BE2C (cell line): ENCODE measurements around the gene IL17C.

Source experiments
- DNase-seq: peaks from one replicate; pipeline ENCODE4 v3.0.0-alpha.2; 2020
- H3K27me3 ChIP-seq: fragments of 250-450 bp; sonication (Bioruptor Pico); 2 replicates; pipeline ENCODE4 v1.5.1; 2020; ENCODE audit warnings: mild to moderate bottlenecking
- H3K36me3 ChIP-seq: fragments of 250-450 bp; sonication (Bioruptor Pico); 2 replicates; pipeline ENCODE4 v1.5.1; 2020; ENCODE audit warnings: mild to moderate bottlenecking
- H3K4me1 ChIP-seq: fragments of 250-450 bp; sonication (Bioruptor Pico); 2 replicates; pipeline ENCODE4 v1.5.1; 2020
- H3K4me3 ChIP-seq: 2 replicates; pipeline ENCODE4 v1.5.1; 2011; ENCODE audit warnings: low read depth, low read length
- H3K9me3 ChIP-seq: fragments of 250-450 bp; sonication (Bioruptor Pico); 2 replicates; pipeline ENCODE4 v1.5.1; 2020
- CTCF ChIP-seq: IDR thresholded peaks from 2 replicates; pipeline ENCODE4 v1.5.1; 2012; ENCODE audit warnings: mild to moderate bottlenecking, low read depth, low read length

IL17C gene

GRCh38 chr16:88671806-88672205 lies 33.4 kb downstream of the IL17C start:
- no peaks in the 10 kb centered on the region for H3K4me1 ChIP-seq
- no peak for TF ChIP-seq CTCF
- no peaks in the 10 kb centered on the region for H3K27me3 ChIP-seq

GRCh38 chr16:88672776-88673175 lies 34.4 kb downstream of the IL17C start:
- TF ChIP-seq CTCF = peak; percentile 59
- Histone ChIP-seq H3K4me3 (no peak overlapping the region), H3K4me1 (no peaks in the 10 kb centered on the region; the same call in 1 of the 2 replicates), H3K9me3 (no peaks in the 10 kb centered on the region; the same call in 1 of the 2 replicates), H3K27me3 (peaks cover 6% of the 10 kb centered on the region), H3K36me3 (no peaks in the 10 kb centered on the region)
- peak; percentile 54 for DNase-seq

More at GRCh38 chr16:88671806-88672205, 33.4 kb downstream of the IL17C start:
- Histone ChIP-seq H3K9me3 (no peaks in the 10 kb centered on the region), H3K4me3 (no peak overlapping the region), H3K36me3 (no peaks in the 10 kb centered on the region)
- DNase-seq = no peak

GRCh38 chr16:88673716-88674379 lies 35.5 kb downstream of the IL17C start:
- no peak for TF ChIP-seq CTCF

GRCh38 chr16:88676502-88677242 lies 38.3 kb downstream of the IL17C start:
- H3K4me1 ChIP-seq = no peaks in the 10 kb centered on the region; the same call in 1 of the 2 replicates
- no peak overlapping the region for H3K4me3 ChIP-seq
- H3K27me3 ChIP-seq = peaks cover 34% of the 10 kb centered on the region
- no peak for TF ChIP-seq CTCF
- no peak for DNase-seq
- no peaks in the 10 kb centered on the region for H3K36me3 ChIP-seq
- no peaks in the 10 kb centered on the region; the same call in 1 of the 2 replicates for H3K9me3 ChIP-seq

More at GRCh38 chr16:88673716-88674379, 35.5 kb downstream of the IL17C start:
- Histone ChIP-seq H3K4me3 (no peak overlapping the region), H3K27me3 (peaks cover 17% of the 10 kb centered on the region), H3K9me3 (no peaks in the 10 kb centered on the region; the same call in 1 of the 2 replicates), H3K4me1 (no peaks in the 10 kb centered on the region; the same call in 1 of the 2 replicates), H3K36me3 (no peaks in the 10 kb centered on the region)
- no peak for DNase-seq

- no peaks in the 10 kb centered on the region; the same call in 1 of the 2 replicates for H3K4me1 ChIP-seq
- no peaks in the 10 kb centered on the region for H3K36me3 ChIP-seq
- no peaks in the 10 kb centered on the region; the same call in 1 of the 2 replicates for H3K9me3 ChIP-seq
- H3K4me3 ChIP-seq = peak overlapping the region; percentile 26; the same call in 1 of the 2 replicates
- no peak for TF ChIP-seq CTCF
- DNase-seq = no peak
- H3K27me3 ChIP-seq = peaks cover 42% of the 10 kb centered on the region
Observed at GRCh38 chr16:88677721-88678120, 39.3 kb downstream of the IL17C start.
